ENCODE measurements around the gene ADGRV1. TPM values are rescaled to one million over a fixed set of nuclear protein-coding genes. Genes with fewer than 3 reads are reported as not detected.

ADGRV1 gene
- total RNA-seq, 2 donors from 2014 or later, result 97.6 to 117 TPM

GRCh38 chr5:90959262-90959661 lies 400.7 kb downstream of the ADGRV1 start:
- DNase-seq, result no peak
- H3K27ac Mint-ChIP-seq, result no peak overlapping the region
- Histone ChIP-seq H3K4me3 (ENCODE audit: low read length) (no peak overlapping the region), H3K36me3 (ENCODE audit: control insufficient read depth, insufficient read depth, low read length) (no peaks in the 10 kb centered on the region), H3K9ac (ENCODE audit: extremely low read depth, low read length, poor library complexity, severe bottlenecking) (no peak overlapping the region), H3K9me3 (ENCODE audit: control insufficient read depth, low read length) (no peaks in the 10 kb centered on the region), H3K27ac (ENCODE audit: low read depth, low read length) (no peak overlapping the region), H3K27me3 (ENCODE audit: control insufficient read depth, insufficient read depth, low read length, poor library complexity, severe bottlenecking) (no peaks in the 10 kb centered on the region), H3K4me1 (ENCODE audit: control insufficient read depth, insufficient read depth, low read length) (no peaks in the 10 kb centered on the region)
- H3K27me3 Mint-ChIP-seq (ENCODE audit: insufficient read depth), result no peaks in the 10 kb centered on the region
- no peak for TF ChIP-seq CTCF (conservative IDR thresholded peaks at IDR 0.05)
- peaks cover 4% of the 10 kb centered on the region for H3K4me1 Mint-ChIP-seq
- peaks cover 9% of the 10 kb centered on the region for H3K36me3 Mint-ChIP-seq (ENCODE audit: low read depth)
- H3K9me3 Mint-ChIP-seq, result no peaks in the 10 kb centered on the region
- no peak overlapping the region for H3K4me3 Mint-ChIP-seq

GRCh38 chr5:90962481-90962880 lies 403.9 kb downstream of the ADGRV1 start:
- no peak overlapping the region for H3K9ac ChIP-seq (ENCODE audit: extremely low read depth, low read length, poor library complexity, severe bottlenecking)
- no peak for TF ChIP-seq CTCF (conservative IDR thresholded peaks at IDR 0.05)
- Mint-ChIP-seq H3K4me3 (no peak overlapping the region), H3K9me3 (peaks cover 2% of the 10 kb centered on the region), H3K27me3 (ENCODE audit: insufficient read depth) (no peaks in the 10 kb centered on the region), H3K4me1 (peaks cover 4% of the 10 kb centered on the region), H3K36me3 (ENCODE audit: low read depth) (peaks cover 23% of the 10 kb centered on the region), H3K27ac (no peak overlapping the region)
- peaks cover 5% of the 10 kb centered on the region for H3K36me3 ChIP-seq (ENCODE audit: control insufficient read depth, insufficient read depth, low read length)
- no peak overlapping the region for H3K4me3 ChIP-seq (ENCODE audit: low read length)
- no peaks in the 10 kb centered on the region for H3K9me3 ChIP-seq (ENCODE audit: control insufficient read depth, low read length)
- H3K27ac ChIP-seq (ENCODE audit: low read depth, low read length), result no peak overlapping the region
- H3K4me1 ChIP-seq (ENCODE audit: control insufficient read depth, insufficient read depth, low read length), result no peaks in the 10 kb centered on the region
- no peak for DNase-seq
- no peaks in the 10 kb centered on the region for H3K27me3 ChIP-seq (ENCODE audit: control insufficient read depth, insufficient read depth, low read length, poor library complexity, severe bottlenecking)

GRCh38 chr5:90965110-90965685 lies 406.6 kb downstream of the ADGRV1 start:
- Mint-ChIP-seq H3K4me1 (no peaks in the 10 kb centered on the region), H3K9me3 (peaks cover 21% of the 10 kb centered on the region), H3K27ac (no peak overlapping the region), H3K4me3 (no peak overlapping the region), H3K36me3 (ENCODE audit: low read depth) (peaks cover 45% of the 10 kb centered on the region), H3K27me3 (ENCODE audit: insufficient read depth) (no peaks in the 10 kb centered on the region)
- Histone ChIP-seq H3K4me3 (ENCODE audit: low read length) (no peak overlapping the region), H3K4me1 (ENCODE audit: control insufficient read depth, insufficient read depth, low read length) (no peaks in the 10 kb centered on the region), H3K27me3 (ENCODE audit: control insufficient read depth, insufficient read depth, low read length, poor library complexity, severe bottlenecking) (no peaks in the 10 kb centered on the region), H3K27ac (ENCODE audit: low read depth, low read length) (no peak overlapping the region), H3K36me3 (ENCODE audit: control insufficient read depth, insufficient read depth, low read length) (peaks cover 10% of the 10 kb centered on the region), H3K9ac (ENCODE audit: extremely low read depth, low read length, poor library complexity, severe bottlenecking) (no peak overlapping the region), H3K9me3 (ENCODE audit: control insufficient read depth, low read length) (peaks cover 25% of the 10 kb centered on the region)
- no peak for DNase-seq
- TF ChIP-seq CTCF (conservative IDR thresholded peaks at IDR 0.05), result no peak
- 95 to 100% methylated on average over 3 to 5 of the region's 7 CpGs for WGBS, 2 experiments (ENCODE audit: insufficient coverage in 1 of 2, insufficient read length in 1 of 2)

Measured in endodermal cell (in vitro differentiated cells).